Esophagus squamous epithelium (tissue), 5 donors: ENCODE data around the gene PLEKHM3. TPM values are rescaled to one million over a fixed set of nuclear protein-coding genes. Genes with fewer than 3 reads are reported as not detected.

Experiments used
- DNase-seq: peaks from one replicate; lab custom pipeline; 2025; lab: John Stamatoyannopoulos, UW
- H3K27ac ChIP-seq, 4 donors: fragments of 200-600 bp; sonication (generic); one replicate each; pipeline ENCODE4 v1.5.1; 2016 to 2019; ENCODE audit warnings: mild to moderate bottlenecking in 1 of 4
- H3K27me3 ChIP-seq, 4 donors: fragments of 200-600 bp; sonication (generic); 1 replicate in 3 of 4; 2 replicates in 1 of 4; pipeline versions ENCODE4 v1.5.1 to v1.6.0; 2017 to 2021; ENCODE audit warnings: antibody characterized with exemption in 1 of 4
- H3K36me3 ChIP-seq, 3 donors: fragments of 200-600 bp; sonication (generic); one replicate each; pipeline ENCODE4 v1.5.1; 2016 to 2019
- H3K4me1 ChIP-seq, 3 donors: fragments of 200-600 bp; sonication (generic); one replicate each; pipeline ENCODE4 v1.5.1; 2017 to 2019
- H3K4me3 ChIP-seq, 4 donors: fragments of 200-600 bp; sonication (generic); 1 replicate in 3 of 4; 2 replicates in 1 of 4; pipeline ENCODE4 v1.5.1; 2016 to 2019; ENCODE audit warnings: mild to moderate bottlenecking in 2 of 4, moderate library complexity in 1 of 4
- H3K9me3 ChIP-seq, 3 donors: fragments of 200-600 bp; sonication (generic); one replicate each; pipeline ENCODE4 v1.5.1; 2016 to 2019
- POLR2A ChIP-seq, 4 donors: fragments of 450-650 bp; IDR thresholded peaks; one replicate each; pipeline ENCODE4 v1.6.1; 2017; ENCODE audit warnings: antibody characterized with exemption in 4 of 4, mild to moderate bottlenecking in 4 of 4, moderate library complexity in 3 of 4
- WGBS, 2 donors: methylation state at CpG; one replicate each; pipeline ENCODE4 v1.1.5; 2018; 5-methylcytosine and 5-hydroxymethylcytosine counted together
- intact Hi-C: fragments of 100-400 bp; cut with DNase I; formaldehyde crosslinking; loops from one replicate; pipeline ENCODE4 v1.15.0; 2022
- total RNA-seq, 4 donors: library from RNA; depleted of rRNA; stranded (reverse); fragments of >200 nt; gene quantifications; one replicate each; pipeline ENCODE4 v1.1.0, GENCODE V29; 2016
- TF ChIP-seq, protein P1 (sequence below), 6 experiments: fragments of 450-650 bp in 4 of 6; fragments of 200-600 bp in 2 of 6; sonication (generic) in 2 of 6; IDR thresholded peaks; one replicate each; pipeline ENCODE4 v1.5.1; 2016 to 2019; ENCODE audit warnings: antibody characterized with exemption in 6 of 6, mild to moderate bottlenecking in 4 of 6, moderate library complexity in 4 of 6
- donor health status: DM: yes; HTN: yes; CAD: no.

PLEKHM3 gene
- total RNA-seq, 4 donors from 2014 or later, result 3.7 to 19.3 (median 6.7) TPM

DNA sequence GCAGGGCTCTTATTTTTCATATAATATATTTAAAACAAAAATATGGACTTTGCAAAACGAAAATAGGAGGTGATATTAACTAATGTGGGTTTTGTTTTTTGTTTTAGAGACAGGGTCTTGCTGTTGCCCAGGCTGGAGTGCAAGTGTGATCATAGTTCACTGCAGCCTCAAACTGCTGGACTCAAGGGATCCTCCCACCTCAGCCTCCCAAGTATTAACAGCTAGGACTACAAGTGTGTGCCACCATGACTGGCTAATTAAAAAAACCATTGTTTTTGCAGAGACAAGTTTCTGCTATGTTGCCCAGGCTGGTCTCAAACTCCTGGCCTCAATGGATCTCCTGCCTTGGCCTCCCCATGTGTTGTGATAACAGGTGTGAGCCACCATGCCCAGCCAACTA is 185.2 kb downstream of the PLEKHM3 start:
- no peaks in the 10 kb centered on the region for H3K4me1 ChIP-seq
- no peak overlapping the region for H3K4me3 ChIP-seq
- DNase-seq, result no peak
- H3K9me3 ChIP-seq, result no peaks in the 10 kb centered on the region
- TF ChIP-seq, protein P1, sequence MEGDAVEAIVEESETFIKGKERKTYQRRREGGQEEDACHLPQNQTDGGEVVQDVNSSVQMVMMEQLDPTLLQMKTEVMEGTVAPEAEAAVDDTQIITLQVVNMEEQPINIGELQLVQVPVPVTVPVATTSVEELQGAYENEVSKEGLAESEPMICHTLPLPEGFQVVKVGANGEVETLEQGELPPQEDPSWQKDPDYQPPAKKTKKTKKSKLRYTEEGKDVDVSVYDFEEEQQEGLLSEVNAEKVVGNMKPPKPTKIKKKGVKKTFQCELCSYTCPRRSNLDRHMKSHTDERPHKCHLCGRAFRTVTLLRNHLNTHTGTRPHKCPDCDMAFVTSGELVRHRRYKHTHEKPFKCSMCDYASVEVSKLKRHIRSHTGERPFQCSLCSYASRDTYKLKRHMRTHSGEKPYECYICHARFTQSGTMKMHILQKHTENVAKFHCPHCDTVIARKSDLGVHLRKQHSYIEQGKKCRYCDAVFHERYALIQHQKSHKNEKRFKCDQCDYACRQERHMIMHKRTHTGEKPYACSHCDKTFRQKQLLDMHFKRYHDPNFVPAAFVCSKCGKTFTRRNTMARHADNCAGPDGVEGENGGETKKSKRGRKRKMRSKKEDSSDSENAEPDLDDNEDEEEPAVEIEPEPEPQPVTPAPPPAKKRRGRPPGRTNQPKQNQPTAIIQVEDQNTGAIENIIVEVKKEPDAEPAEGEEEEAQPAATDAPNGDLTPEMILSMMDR (IDR thresholded peaks at IDR 0.05), result no peak
- no peak for TF ChIP-seq POLR2A (IDR thresholded peaks at IDR 0.05)
- WGBS, 2 donors, result 77 to 85% methylated on average over 1 of the region's 1 CpG
- no peak overlapping the region for H3K27ac ChIP-seq
- H3K27me3 ChIP-seq, result no peaks in the 10 kb centered on the region
- intact Hi-C loops, result no loop called here
- no peaks in the 10 kb centered on the region for H3K36me3 ChIP-seq

DNA sequence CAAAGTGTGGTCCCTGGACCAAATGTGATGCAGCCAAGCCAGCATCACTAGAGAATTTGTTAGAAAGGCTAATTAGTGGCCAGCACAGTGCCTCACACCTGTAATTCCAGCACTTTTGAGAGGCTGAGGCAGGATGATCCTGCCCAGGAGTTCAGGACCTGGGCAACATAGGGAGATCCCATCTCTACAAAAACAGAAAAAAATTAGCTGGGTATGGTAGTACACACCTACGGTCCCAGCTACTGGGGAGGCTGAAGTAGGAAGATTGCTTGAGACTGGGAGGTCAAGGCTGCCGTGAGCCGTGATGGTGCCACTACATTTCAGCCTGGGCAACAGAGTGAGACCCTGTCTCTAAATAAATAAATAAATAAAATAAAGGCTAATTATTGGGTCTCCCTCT is 185.8 kb downstream of the PLEKHM3 start:
- TF ChIP-seq, protein P1 (IDR thresholded peaks at IDR 0.05), result no peak
- TF ChIP-seq POLR2A (IDR thresholded peaks at IDR 0.05), result no peak
- no peak overlapping the region for H3K4me3 ChIP-seq
- intact Hi-C loops, result no loop called here
- no peaks in the 10 kb centered on the region for H3K36me3 ChIP-seq
- DNase-seq, result no peak
- H3K27ac ChIP-seq, result no peak overlapping the region
- H3K9me3 ChIP-seq, result no peaks in the 10 kb centered on the region
- H3K27me3 ChIP-seq, result no peaks in the 10 kb centered on the region
- 95 to 100% methylated on average over 3 of the region's 3 CpGs for WGBS, 2 donors
- H3K4me1 ChIP-seq, result no peaks in the 10 kb centered on the region

DNA sequence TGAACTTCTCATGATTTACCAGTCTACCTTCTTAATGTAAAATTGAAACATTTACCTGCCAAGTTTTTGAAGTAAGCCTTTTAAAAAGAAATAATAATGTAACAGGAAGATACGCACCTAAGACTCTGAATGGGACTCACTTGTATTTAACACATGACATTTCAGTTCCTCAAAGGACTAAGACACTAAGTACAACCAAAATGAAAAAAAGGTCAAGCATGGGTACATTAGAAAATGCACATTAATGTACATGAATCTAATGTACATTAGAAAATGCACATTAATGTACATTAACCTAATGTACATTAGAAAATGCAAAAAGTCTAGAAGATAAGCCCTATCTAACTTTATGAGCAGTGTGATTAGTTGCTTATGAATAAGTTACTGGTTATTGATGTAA is 186.3 kb downstream of the PLEKHM3 start:
- H3K27me3 ChIP-seq, result no peaks in the 10 kb centered on the region
- TF ChIP-seq POLR2A (IDR thresholded peaks at IDR 0.05), result no peak
- TF ChIP-seq, protein P1 (IDR thresholded peaks at IDR 0.05), result no peak
- H3K4me1 ChIP-seq, result no peaks in the 10 kb centered on the region
- 84 to 87% methylated on average over 1 of the region's 1 CpG for WGBS, 2 donors
- H3K4me3 ChIP-seq, result no peak overlapping the region
- no peaks in the 10 kb centered on the region for H3K9me3 ChIP-seq
- no peak overlapping the region for H3K27ac ChIP-seq
- DNase-seq, result no peak
- intact Hi-C loops, result no loop called here
- no peaks in the 10 kb centered on the region for H3K36me3 ChIP-seq

DNA sequence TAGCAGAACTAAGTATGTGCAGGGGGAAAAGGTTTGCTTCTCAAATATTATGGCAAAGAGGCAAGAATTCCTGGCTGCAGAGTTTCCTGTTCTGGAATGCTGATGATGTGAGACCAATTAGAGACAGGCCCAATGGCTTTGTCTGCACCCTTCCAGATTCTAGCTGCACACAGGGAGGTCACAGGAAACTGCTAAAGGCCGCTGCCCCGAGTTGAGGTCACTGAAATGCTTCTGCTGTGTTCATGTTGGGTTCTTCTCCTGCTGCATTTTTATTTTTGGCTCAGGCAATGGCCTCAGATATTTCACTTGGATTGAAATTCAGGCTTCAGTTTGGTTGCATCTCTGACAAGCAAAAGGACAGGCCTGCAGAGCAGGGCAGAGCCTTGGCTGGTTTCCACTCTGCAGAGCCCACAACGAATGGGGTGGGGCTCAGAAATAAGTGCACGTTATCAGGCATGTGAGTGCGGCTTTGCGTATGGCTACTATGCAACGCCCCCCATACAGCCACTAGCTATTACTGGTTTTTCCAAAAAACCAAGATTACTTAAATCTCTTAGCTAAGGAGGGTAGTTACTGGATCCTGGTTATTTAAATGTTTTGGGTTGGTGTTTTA is 188.7 kb downstream of the PLEKHM3 start:
- TF ChIP-seq, protein P1 (IDR thresholded peaks at IDR 0.05), result no peak
- H3K36me3 ChIP-seq, result no peaks in the 10 kb centered on the region
- no peak overlapping the region for H3K4me3 ChIP-seq
- no peaks in the 10 kb centered on the region for H3K27me3 ChIP-seq
- no peak for DNase-seq
- H3K4me1 ChIP-seq, result no peaks in the 10 kb centered on the region
- no peak overlapping the region for H3K27ac ChIP-seq
- intact Hi-C loops, result no loop called here
- no peaks in the 10 kb centered on the region for H3K9me3 ChIP-seq
- WGBS, 2 donors, result 63% methylated on average over 7 of the region's 7 CpGs

DNA sequence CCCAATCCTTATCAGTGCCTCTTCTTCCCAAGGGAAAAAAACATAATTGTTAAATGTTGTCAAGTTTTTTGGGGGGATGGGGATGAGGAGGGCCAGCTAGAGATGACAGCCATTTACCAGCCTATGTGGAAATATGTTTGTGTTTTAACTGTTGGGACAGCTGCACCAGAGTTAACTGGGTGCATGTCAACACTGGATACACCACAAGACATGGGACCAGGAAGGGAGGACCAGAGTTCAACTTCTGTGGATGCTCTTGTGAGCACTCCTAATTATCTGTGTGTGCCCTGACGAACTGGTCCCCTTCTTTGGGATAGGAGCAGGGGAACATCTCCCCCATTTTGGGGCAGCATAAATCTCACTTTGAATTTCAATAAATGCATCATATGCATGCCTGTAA is 189.5 kb downstream of the PLEKHM3 start:
- no peak overlapping the region for H3K27ac ChIP-seq
- intact Hi-C loops, result no loop called here
- H3K36me3 ChIP-seq, result peaks cover 0 to 4% (median 0%) of the 10 kb centered on the region in 3 donors
- DNase-seq, result no peak
- H3K4me1 ChIP-seq, result no peaks in the 10 kb centered on the region
- 100% methylated on average over 1 of the region's 1 CpG for WGBS, 2 donors
- no peaks in the 10 kb centered on the region for H3K9me3 ChIP-seq
- no peak overlapping the region for H3K4me3 ChIP-seq
- no peaks in the 10 kb centered on the region for H3K27me3 ChIP-seq
- TF ChIP-seq POLR2A (IDR thresholded peaks at IDR 0.05), result no peak
- TF ChIP-seq, protein P1 (IDR thresholded peaks at IDR 0.05), result no peak
